ENCODE measurements around the gene ADAMTS15. TPM values are rescaled to one million over a fixed set of nuclear protein-coding genes. Genes with fewer than 3 reads are reported as not detected.
A peak's percentile ranks its signal among the peaks of the same experiment; 100 is the strongest.

ADAMTS15 gene
- total and polyA plus RNA-seq, 9 donors = 0.95 to 7.2 (median 2.7) TPM

DNA sequence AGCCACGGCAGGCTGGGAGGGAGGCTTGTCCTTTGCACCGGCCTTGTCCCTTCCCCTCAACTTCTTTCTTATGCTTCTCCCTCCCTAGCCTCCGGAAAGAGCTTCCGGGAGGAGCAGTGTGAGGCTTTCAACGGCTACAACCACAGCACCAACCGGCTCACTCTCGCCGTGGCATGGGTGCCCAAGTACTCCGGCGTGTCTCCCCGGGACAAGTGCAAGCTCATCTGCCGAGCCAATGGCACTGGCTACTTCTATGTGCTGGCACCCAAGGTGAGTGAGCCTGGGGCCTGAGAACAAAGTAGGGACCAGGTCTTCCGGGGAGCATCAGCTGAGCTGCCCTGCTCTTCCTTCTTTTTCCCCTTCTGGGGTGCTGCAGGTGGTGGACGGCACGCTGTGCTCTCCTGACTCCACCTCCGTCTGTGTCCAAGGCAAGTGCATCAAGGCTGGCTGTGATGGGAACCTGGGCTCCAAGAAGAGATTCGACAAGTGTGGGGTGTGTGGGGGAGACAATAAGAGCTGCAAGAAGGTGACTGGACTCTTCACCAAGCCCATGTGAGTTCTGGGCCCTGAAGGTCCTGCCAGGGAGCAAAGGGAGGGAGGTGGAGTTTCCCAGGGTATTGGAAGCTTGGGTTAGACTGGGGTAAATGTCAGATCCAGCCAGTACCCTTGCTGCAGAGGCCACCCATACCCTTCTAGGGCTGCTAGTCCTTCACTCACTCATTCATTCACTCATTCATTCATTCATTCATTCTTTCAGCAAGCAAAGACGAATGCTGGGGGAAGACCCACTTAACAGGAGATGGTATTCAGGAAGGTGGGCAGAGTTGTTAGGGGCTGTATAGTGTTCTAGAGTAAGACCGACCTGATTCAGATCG is 22.6 kb downstream of the ADAMTS15 start:
- TF ChIP-seq EP300 (IDR thresholded peaks at IDR 0.05) (no peak), POLR2A (IDR thresholded peaks at IDR 0.05) (no peak)
- TF ChIP-seq, protein P1, sequence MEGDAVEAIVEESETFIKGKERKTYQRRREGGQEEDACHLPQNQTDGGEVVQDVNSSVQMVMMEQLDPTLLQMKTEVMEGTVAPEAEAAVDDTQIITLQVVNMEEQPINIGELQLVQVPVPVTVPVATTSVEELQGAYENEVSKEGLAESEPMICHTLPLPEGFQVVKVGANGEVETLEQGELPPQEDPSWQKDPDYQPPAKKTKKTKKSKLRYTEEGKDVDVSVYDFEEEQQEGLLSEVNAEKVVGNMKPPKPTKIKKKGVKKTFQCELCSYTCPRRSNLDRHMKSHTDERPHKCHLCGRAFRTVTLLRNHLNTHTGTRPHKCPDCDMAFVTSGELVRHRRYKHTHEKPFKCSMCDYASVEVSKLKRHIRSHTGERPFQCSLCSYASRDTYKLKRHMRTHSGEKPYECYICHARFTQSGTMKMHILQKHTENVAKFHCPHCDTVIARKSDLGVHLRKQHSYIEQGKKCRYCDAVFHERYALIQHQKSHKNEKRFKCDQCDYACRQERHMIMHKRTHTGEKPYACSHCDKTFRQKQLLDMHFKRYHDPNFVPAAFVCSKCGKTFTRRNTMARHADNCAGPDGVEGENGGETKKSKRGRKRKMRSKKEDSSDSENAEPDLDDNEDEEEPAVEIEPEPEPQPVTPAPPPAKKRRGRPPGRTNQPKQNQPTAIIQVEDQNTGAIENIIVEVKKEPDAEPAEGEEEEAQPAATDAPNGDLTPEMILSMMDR (IDR thresholded peaks at IDR 0.05) = no peak
- Histone ChIP-seq H3K4me1 (ENCODE audit: insufficient read depth) (peaks cover 3% of the 10 kb centered on the region), H3K4me3 (no peak overlapping the region), H3K27me3 (no peaks in the 10 kb centered on the region), H3K27ac (no peak overlapping the region), H3K36me3 (no peaks in the 10 kb centered on the region), H3K9me3 (no peaks in the 10 kb centered on the region)
- no peak for DNase-seq
- 91 to 92% (median 91%) methylated on average over 20 of the region's 20 CpGs for WGBS, 3 donors
- intact Hi-C loops (cut with DNase I) = no loop called here

- intact Hi-C loops (cut with DNase I) = no loop called here
- TF ChIP-seq, protein P1 (IDR thresholded peaks at IDR 0.05) = no peak
- TF ChIP-seq EP300 (IDR thresholded peaks at IDR 0.05) = no peak
- no peak for TF ChIP-seq POLR2A (IDR thresholded peaks at IDR 0.05)
- DNase-seq = peak in 1 of 5 donors; percentile 7
- H3K27me3 ChIP-seq = no peaks in the 10 kb centered on the region
- H3K4me1 ChIP-seq (ENCODE audit: insufficient read depth) = peaks cover 12% of the 10 kb centered on the region
- WGBS, 3 donors = 87 to 93% (median 89%) methylated on average over 11 of the region's 11 CpGs
- no peaks in the 10 kb centered on the region for H3K9me3 ChIP-seq
- H3K36me3 ChIP-seq = no peaks in the 10 kb centered on the region
- no peak overlapping the region for H3K4me3 ChIP-seq
- H3K27ac ChIP-seq = no peak overlapping the region
Measured at GRCh38 chr11:130471731-130472433, 23.4 kb downstream of the ADAMTS15 start.

DNA sequence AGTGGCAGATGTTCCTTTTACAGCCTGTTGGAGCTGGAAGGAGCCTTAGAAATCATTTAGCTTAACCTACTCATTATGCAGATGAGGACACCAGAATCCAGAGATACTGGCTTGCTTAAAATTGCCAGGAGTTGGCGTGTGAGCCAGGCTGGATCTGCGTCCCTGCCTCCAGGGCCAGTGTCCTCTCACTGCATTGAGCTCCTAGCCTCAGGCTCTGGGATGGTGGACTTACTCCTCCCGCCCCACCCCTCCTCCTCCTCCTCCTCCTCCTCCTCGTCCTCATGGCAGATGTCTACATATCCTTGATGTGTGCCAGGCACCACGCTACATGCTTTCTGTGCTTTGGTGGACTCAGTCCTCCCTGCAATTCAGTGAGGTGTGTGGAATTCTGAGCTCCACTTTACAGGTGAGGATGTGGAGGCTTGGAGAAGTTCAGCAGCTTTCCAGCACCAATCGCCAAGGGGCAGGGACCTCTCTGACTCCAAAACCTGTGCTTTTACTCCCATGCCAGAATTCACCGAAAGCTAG is 24.1 kb downstream of the ADAMTS15 start:
- TF ChIP-seq POLR2A (IDR thresholded peaks at IDR 0.05) = no peak
- TF ChIP-seq, protein P1 (IDR thresholded peaks at IDR 0.05) = no peak
- no peak for TF ChIP-seq EP300 (IDR thresholded peaks at IDR 0.05)
- peaks cover 17% of the 10 kb centered on the region for H3K4me1 ChIP-seq (ENCODE audit: insufficient read depth)
- H3K9me3 ChIP-seq = no peaks in the 10 kb centered on the region
- WGBS, 3 donors = 92 to 96% (median 93%) methylated on average over 6 to 7 of the region's 7 CpGs
- intact Hi-C loops (cut with DNase I) = no loop called here
- H3K36me3 ChIP-seq = no peaks in the 10 kb centered on the region
- no peak overlapping the region for H3K4me3 ChIP-seq
- no peak overlapping the region for H3K27ac ChIP-seq
- no peak for DNase-seq
- H3K27me3 ChIP-seq = no peaks in the 10 kb centered on the region

GRCh38 chr11:130473056-130473794 is 24.8 kb downstream of the ADAMTS15 start:
- no peaks in the 10 kb centered on the region for H3K27me3 ChIP-seq
- H3K9me3 ChIP-seq = no peaks in the 10 kb centered on the region
- H3K4me1 ChIP-seq (ENCODE audit: insufficient read depth) = peaks cover 19% of the 10 kb centered on the region
- 96 to 98% (median 96%) methylated on average over 47 to 52 of the region's 52 CpGs for WGBS, 3 donors
- intact Hi-C loops (cut with DNase I) = no loop called here
- no peak overlapping the region for H3K27ac ChIP-seq
- H3K36me3 ChIP-seq = no peaks in the 10 kb centered on the region
- DNase-seq = peak in 1 of 5 donors; percentile 26
- TF ChIP-seq, protein P1 (IDR thresholded peaks at IDR 0.05) = no peak
- TF ChIP-seq EP300 (IDR thresholded peaks at IDR 0.05) (no peak), POLR2A (IDR thresholded peaks at IDR 0.05) (no peak)
- no peak overlapping the region for H3K4me3 ChIP-seq
